HG03469 (cell line): ENCODE results near the gene CTSZ.
"Not testable (repeated sequence)": the region's sequence is repeated elsewhere in the genome, so short reads cannot be mapped to it uniquely, and the experiment has no call there.

ENCODE experiments used
- ATAC-seq: cut with Tn5 transposase; IDR thresholded peaks from one replicate; pipeline ENCODE4 v1.9.1; 2021; ENCODE audit warnings: mild to moderate bottlenecking, moderate library complexity, moderate number of reproducible peaks; ENCODE audit not compliant: unreplicated experiment

The CTSZ gene

GRCh38 chr20:58950603-58951002 is 56.5 kb downstream of the CTSZ start:
- no peak for ATAC-seq

GRCh38 chr20:58947797-58948388 is 59.2 kb downstream of the CTSZ start:
- ATAC-seq: not testable (repeated sequence)

- no peak for ATAC-seq
Measured at GRCh38 chr20:58945965-58946631, 61.0 kb downstream of the CTSZ start.
